Activated CD4-positive, alpha-beta T cell treated with anti-CD3 and anti-CD28 coated beads, Interleukin-2, amount 50 U/mL, for 24 hours (primary cell): ENCODE results near the gene ZNF266.
A peak's percentile ranks its signal among the peaks of the same experiment; 100 is the strongest.

Experiments used
- DNase-seq, 2 donors: peaks; one replicate each; pipeline ENCODE4 v3.0.0-alpha.2; 2020; ENCODE audit warnings: low read depth in 1 of 2, low spot score in 1 of 2

Gene ZNF266

GRCh38 chr19:9435279-9436268 lies at the start of gene ZNF266:
Gene ZNF266 (minus strand): TSS chr19:9435573. CDS start chr19:9420089, 15,484 bp downstream.
- DNase-seq = peak; percentile 85 to 89

DNA sequence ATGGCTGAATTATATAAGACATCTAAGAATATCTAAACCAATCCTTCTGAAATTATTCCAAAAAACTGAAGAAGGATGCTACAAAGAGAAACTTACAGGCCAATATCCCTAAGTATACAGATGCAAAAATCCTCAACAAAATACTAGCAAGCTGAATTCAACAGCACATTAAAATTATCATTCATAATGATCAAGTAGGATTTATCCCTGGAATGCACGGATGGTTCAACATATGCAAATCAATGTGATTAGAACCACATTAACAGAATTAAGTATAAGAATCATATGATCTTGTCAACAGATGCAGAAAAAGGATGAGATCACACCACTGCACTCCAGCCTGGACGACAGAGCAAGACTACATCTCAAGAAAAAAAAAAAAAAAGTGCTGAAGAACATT lies 49.8 kb upstream of the ZNF266 start:
- no peak for DNase-seq

GRCh38 chr19:9474975-9475374 lies 39.6 kb upstream of the ZNF266 start:
- DNase-seq = no peak

DNA sequence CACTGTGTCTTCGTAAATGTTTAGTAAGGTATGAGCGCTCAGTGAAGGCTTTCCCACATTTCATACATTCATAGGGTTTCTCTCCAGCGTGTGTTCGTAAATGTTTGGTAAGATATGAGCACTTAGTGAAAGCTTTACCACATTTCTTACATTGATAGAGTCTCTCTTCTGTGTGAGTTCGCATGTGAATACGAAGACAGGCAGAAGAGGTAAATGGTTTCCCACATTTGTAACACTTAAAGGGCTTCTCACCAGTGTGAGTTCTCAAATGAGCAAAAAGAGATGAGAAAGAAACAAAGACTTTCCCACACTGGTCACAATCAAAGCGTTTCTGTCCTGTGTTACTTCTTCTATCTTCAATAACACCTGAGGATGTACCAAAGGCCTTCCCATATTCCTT lies 31.8 kb upstream of the ZNF266 start:
- no peak for DNase-seq

DNA sequence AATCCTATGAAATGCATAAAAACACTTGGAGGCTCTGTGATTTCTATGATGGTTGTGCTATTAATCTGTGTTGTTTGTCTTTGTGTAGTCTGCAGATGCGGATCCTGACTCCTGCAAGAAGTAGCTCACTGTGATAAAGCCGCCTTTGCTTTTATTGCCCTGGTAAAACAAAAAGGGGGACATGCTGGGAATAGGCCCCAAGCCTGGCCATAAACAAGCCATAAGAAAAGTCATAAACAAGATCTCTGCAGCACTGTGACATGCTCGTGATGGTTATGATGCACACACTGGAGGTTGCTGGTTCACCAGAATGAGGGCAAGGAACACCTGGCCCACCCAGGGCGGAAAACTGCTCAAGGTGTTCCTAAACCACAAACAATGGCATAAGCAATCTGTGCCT lies 26.6 kb upstream of the ZNF266 start:
- DNase-seq = no peak

DNA sequence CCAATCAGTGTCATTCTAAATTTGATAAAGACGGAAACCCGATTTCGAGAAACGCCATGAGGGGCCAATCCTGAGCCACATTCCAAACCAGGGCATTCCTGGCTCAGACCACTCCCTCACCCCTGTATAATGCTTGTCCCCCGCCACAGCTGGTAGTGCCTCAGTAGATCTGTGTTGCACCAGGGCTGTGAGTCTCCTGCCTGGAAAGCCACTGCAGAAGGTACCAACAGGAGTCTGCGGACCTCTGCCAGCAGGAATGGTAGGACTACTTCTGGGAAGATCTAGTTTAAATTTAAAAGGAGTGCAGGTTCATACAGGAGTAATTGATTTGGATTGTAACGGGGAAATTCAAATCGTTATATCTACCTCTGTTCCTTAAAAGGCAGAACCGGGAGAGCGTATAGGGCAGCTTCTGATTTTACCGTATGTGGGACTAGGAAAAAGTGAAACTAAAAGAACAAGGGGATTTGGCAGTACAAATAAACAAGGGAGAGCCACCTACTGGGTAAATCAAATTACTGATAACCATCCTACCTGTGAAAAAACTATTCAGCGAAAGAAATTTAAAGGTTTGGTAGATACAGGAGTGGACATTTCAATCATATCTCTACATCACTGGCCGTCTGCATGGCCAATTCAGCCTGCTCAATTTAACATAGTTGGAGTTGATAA lies 20.8 kb upstream of the ZNF266 start:
- DNase-seq = no peak

- DNase-seq = no peak
Measured at GRCh38 chr19:9453953-9454352, 18.6 kb upstream of the ZNF266 start.

DNA sequence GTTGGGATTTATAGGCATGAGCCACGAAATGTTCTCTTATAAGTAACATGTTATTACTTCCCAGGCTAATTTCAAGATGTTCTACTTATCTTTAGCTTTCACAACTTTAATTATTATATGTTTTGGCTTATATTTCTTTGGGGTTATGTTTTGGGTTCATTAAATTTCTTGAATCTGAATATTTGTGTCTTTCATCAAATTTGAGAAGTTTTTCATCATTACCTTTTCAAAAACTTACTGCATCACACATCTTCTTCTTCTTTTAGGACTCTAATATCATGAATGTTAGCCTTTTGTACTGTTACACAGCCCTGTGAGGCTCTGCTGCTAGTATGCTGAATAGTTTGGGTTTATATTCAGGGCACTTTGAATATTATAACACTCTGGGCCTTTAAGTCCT lies 9.7 kb upstream of the ZNF266 start:
- DNase-seq = no peak

DNA sequence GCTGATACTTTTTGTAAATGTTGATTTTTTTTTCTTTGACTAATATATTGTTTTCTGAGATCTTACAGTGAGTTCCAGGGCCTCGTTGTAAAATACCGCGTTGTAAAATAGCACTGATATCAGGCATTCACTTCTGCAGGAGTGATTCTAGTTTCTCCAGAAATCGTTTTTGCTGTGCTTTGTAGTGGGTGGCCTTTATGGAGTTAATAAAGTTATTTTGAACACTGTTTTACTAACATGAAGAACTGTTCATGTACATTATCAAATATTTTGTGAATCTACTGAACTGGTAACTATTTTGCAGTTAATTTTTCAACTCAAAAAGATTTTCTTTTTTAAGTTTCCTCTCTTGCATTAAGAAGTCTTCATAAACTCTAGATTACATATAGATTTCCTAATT lies 985 bp upstream of the ZNF266 start:
- DNase-seq = no peak

- peak in 1 of 2 donors; percentile 14 for DNase-seq
Measured at GRCh38 chr19:9431475-9431874, 3.9 kb downstream of the ZNF266 start.

DNA sequence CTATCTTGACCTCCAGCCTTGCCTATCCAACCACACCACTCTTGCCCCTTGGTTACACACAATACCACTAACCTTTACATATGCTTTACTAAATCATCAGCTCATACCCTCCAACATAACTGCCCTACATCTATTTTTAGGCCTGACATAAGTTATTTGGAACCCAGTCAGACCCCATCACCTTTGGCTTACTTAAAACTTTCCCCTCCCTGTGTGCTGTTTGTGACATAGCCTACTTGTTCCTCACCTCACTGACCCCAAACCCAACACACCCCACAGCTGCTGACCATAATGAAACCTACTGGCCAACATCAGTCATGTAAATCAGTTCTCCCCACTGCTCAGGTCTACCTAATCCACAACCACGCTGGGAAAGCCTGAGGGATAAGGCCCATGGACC lies 4.9 kb downstream of the ZNF266 start:
- DNase-seq = no peak

DNA sequence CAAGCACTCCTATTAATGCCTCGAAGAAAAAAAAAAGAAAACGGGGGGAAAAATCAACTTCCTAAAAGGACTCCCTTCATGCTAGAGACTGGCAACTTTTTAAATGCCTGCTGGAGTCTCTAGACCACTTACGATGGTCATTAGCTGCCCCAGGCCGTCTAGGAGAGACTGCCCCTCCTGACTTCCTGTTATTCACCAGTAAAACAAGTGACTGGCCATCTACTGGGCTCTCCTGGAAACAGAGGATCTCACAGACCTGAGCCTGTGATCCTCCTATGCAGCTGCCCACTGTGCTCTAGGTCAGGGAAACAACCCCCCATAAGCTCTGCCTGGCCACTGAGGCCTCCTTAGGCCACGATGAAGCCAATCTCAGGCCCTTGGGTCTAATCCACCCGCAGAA lies 7.4 kb downstream of the ZNF266 start:
- DNase-seq = no peak

DNA sequence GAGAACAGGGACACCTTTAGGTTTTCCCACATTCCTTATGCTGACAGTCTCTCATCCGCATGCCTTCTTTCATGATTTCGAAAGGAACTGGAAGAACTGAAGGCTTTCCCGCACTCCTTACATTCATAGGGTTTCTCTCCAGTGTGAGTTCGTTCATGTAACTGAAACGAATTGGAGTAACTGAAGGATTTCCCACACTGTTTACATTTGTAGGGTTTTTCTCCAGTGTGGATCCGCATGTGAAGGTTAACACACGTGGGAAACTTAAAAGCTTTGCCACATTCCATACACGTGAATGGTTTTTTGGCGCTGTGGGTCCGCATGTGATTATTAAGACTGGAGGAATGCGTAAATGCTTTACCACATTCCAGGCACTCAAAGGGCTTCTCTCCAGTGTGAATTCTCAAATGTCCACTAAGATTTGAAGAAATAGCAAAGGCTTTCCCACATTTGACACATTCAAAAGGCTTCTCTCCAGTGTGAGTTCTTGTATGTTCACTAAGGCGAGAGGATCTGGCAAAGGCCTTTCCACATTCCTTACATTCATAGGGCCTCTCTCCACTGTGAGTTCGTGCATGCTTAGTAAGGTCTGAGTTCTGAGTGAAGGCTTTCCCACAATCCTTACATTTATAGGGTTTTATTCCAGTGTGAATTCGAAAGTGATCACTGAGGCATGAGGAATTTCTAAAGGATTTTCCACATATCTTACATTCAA lies 22.0 kb downstream of the ZNF266 start:
- no peak for DNase-seq

GRCh38 chr19:9407827-9408226 lies 27.5 kb downstream of the ZNF266 start:
- DNase-seq = no peak

- peak; percentile 27 to 53 for DNase-seq
Measured at GRCh38 chr19:9406798-9407352, 28.5 kb downstream of the ZNF266 start.

DNA sequence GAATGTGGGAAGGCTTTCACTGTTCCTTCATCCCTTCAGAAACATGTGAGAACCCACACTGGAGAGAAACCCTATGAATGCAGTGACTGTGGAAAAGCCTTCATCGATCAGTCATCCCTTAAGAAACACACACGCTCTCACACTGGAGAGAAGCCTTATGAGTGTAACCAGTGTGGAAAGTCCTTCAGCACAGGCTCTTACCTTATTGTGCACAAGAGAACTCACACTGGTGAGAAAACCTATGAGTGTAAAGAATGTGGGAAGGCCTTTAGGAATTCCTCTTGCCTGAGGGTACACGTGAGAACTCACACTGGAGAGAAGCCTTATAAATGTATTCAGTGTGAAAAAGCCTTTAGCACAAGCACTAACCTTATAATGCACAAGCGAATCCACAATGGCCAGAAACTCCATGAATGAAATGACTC lies 54.0 kb downstream of the ZNF266 start:
- DNase-seq = no peak

- no peak for DNase-seq
Measured at GRCh38 chr19:9370738-9371619, 64.4 kb downstream of the ZNF266 start.

DNA sequence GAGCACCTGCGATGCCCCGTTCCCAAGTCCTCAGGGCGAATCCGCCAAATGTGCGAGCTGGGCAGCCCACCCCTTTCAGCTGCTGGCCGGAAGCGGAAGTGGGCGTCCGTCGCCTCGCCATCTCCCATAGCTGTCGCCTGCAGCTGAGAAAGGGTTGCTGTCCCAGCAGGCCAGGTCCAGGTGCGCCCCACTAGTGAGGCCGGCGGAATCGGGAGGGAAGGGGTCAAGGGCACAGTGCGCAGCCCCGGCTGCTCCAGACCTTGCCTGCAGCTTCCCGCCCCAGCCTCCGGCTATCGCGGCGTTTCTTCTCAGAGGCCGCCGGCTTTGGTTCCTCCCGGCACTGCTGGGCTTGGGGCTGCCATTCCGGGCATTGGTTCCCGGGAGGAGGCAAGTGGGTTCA lies 72.5 kb downstream of the ZNF266 start, which contains the start of gene ZNF177:
Gene ZNF177, plus strand, starts transcription at position 109 of the 400 bp plus-strand sequence. CDS start 15,299 bp downstream, outside the sequence.
- DNase-seq = no peak
